ENCODE results near the gene VWA7.

The VWA7 gene

DNA sequence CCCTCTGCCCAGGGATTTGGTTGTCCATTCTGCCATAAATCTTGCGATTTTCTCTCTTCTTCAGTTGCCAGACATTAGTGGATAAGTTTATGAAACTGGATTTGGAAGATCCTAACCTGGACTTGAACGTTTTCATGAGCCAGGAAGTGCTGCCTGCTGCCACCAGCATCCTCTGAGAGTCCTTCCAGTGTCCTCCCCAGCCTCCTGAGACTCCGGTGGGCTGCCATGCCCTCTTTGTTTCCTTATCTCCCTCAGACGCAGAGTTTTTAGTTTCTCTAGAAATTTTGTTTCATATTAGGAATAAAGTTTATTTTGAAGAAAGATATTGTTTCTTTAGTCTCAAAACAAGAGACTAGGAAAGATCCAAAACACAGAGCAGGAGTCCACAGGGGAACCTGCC is 14.8 kb downstream of the VWA7 start, which contains the start of gene SAPCD1:
Gene SAPCD1, plus strand, starts transcription at position 301 of the 400 bp plus-strand sequence. CDS start 399 bp downstream, outside the sequence.
- ATAC-seq (replicated peaks) (no peak), DNase-seq (no peak)
- Mint-ChIP-seq H3K27ac (no peak within 1 kb of the TSS), H3K4me1 (peaks cover 0 to 8% of the 10 kb centered on the region in 2 donors), H3K27me3 (no peaks in the 10 kb centered on the region), H3K9me3 (no peaks in the 10 kb centered on the region), H3K4me3 (no peak within 1 kb of the TSS), H3K36me3 (peaks cover 31 to 43% of the 10 kb centered on the region in 2 donors)

- DNase-seq = no peak
These were observed 15.8 kb downstream of the VWA7 start for GRCh38 chr6:31761343-31761742.

DNA sequence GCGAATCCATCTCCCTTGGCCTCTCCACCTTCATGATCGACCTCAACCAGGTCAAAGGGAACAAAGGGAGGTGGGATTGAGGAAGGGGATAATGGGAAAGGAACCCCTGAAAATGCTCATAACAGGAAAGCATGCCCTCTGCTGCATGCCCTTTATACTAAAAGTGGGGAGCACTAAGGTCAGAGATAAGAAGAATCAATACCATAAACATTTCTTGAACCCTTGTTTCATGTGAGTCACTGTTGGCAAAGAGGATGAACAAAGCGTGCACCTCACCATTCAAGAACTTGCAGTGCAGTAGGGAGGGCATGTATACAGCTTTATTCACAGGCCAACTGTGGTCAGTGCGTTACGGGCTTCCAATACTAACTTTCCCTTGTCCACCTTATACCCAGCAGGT is 16.3 kb downstream of the VWA7 start:
- H3K4me1 Mint-ChIP-seq = peaks cover 0 to 8% of the 10 kb centered on the region in 2 donors
- H3K9me3 Mint-ChIP-seq = no peaks in the 10 kb centered on the region
- DNase-seq (no peak), ATAC-seq (replicated peaks) (no peak)
- no peaks in the 10 kb centered on the region for H3K27me3 Mint-ChIP-seq
- no peak overlapping the region for H3K4me3 Mint-ChIP-seq
- peaks cover 29 to 43% of the 10 kb centered on the region in 2 donors for H3K36me3 Mint-ChIP-seq
- H3K27ac Mint-ChIP-seq = no peak overlapping the region

More at GRCh38 chr6:31761343-31761742, 15.8 kb downstream of the VWA7 start:
- H3K27me3 Mint-ChIP-seq = no peaks in the 10 kb centered on the region
- ATAC-seq (replicated peaks) = no peak
- no peak overlapping the region for H3K27ac Mint-ChIP-seq
- H3K9me3 Mint-ChIP-seq = no peaks in the 10 kb centered on the region
- H3K4me1 Mint-ChIP-seq = peaks cover 0 to 8% of the 10 kb centered on the region in 2 donors
- no peak overlapping the region for H3K4me3 Mint-ChIP-seq
- peaks cover 31 to 43% of the 10 kb centered on the region in 2 donors for H3K36me3 Mint-ChIP-seq

- Mint-ChIP-seq H3K4me1 (peaks cover 0 to 8% of the 10 kb centered on the region in 2 donors), H3K27ac (peak overlapping the region; percentile 28), H3K36me3 (peaks cover 17 to 28% of the 10 kb centered on the region in 2 donors), H3K9me3 (no peaks in the 10 kb centered on the region), H3K4me3 (no peak overlapping the region), H3K27me3 (no peaks in the 10 kb centered on the region)
- DNase-seq (no peak), ATAC-seq (replicated peaks) (no peak)
These were observed 18.8 kb downstream of the VWA7 start for GRCh38 chr6:31758281-31758680.

GRCh38 chr6:31752739-31753319 is 24.3 kb downstream of the VWA7 start:
- DNase-seq (no peak), ATAC-seq (replicated peaks) (no peak)
- peaks cover 0 to 2% of the 10 kb centered on the region in 2 donors for H3K4me1 Mint-ChIP-seq
- no peak overlapping the region for H3K27ac Mint-ChIP-seq
- H3K4me3 Mint-ChIP-seq = no peak overlapping the region
- H3K36me3 Mint-ChIP-seq = peaks cover 3 to 4% of the 10 kb centered on the region in 2 donors
- no peaks in the 10 kb centered on the region for H3K27me3 Mint-ChIP-seq
- H3K9me3 Mint-ChIP-seq = no peaks in the 10 kb centered on the region

- Mint-ChIP-seq H3K27me3 (no peaks in the 10 kb centered on the region), H3K4me3 (no peak overlapping the region), H3K27ac (no peak overlapping the region), H3K36me3 (peaks cover 11% of the 10 kb centered on the region in 2 donors), H3K4me1 (peaks cover 0 to 2% of the 10 kb centered on the region in 2 donors), H3K9me3 (no peaks in the 10 kb centered on the region)
- ATAC-seq (replicated peaks) (no peak), DNase-seq (no peak)
These were observed 26.6 kb downstream of the VWA7 start for GRCh38 chr6:31750411-31751022.

GRCh38 chr6:31749301-31750036 is 27.7 kb downstream of the VWA7 start:
- Mint-ChIP-seq H3K27ac (no peak overlapping the region), H3K27me3 (no peaks in the 10 kb centered on the region), H3K9me3 (no peaks in the 10 kb centered on the region), H3K4me1 (peaks cover 0 to 2% of the 10 kb centered on the region in 2 donors), H3K36me3 (peaks cover 17 to 19% of the 10 kb centered on the region in 2 donors), H3K4me3 (no peak overlapping the region)
- DNase-seq = no peak
- no peak for ATAC-seq (replicated peaks)

DNA sequence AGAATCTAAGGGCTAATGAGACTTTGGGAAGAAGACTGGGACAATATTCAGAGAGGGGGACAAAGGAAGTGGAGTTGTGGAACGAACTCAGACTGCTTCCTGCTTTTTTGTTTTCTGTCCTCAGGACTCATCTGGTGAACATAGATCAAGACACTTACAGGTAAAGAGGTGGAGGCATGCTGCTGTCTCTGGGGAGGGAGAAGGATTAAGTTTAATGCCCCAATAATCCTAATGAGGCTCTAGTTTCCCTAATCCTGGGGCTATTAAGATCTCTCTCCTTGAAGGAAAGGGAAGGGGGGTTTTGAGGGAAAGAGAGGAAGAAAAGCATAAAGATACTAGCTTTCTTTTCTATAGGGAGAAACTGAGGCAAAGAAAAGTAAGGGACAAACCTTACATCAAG is 32.7 kb downstream of the VWA7 start:
- ATAC-seq (replicated peaks) (no peak), DNase-seq (no peak)
- H3K27ac Mint-ChIP-seq = no peak overlapping the region
- no peaks in the 10 kb centered on the region for H3K27me3 Mint-ChIP-seq
- no peak overlapping the region for H3K4me3 Mint-ChIP-seq
- H3K36me3 Mint-ChIP-seq = peaks cover 29 to 42% of the 10 kb centered on the region in 2 donors
- H3K9me3 Mint-ChIP-seq = no peaks in the 10 kb centered on the region
- H3K4me1 Mint-ChIP-seq = peaks cover 3 to 22% of the 10 kb centered on the region in 2 donors

DNA sequence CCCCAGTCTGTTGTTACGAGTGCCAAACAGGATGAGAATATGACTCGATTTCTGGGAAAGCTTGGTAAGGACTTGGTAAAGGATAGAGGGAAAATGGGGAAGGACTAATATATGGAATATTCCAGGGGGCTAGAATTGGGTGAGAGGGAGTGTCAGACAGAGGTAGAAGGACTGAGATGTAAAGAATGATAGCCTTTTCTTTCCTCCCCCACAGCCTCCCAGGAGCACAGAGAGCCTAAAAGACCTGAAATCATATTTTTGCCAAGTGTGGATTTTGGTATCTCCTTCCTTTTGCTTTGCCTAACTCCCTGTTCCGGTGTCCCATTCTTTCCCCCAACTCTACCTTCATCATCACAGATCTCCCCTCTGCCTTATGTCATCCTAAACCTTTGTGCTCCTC is 34.2 kb downstream of the VWA7 start:
- no peaks in the 10 kb centered on the region for H3K9me3 Mint-ChIP-seq
- DNase-seq (no peak), ATAC-seq (replicated peaks) (no peak)
- no peaks in the 10 kb centered on the region for H3K27me3 Mint-ChIP-seq
- H3K4me1 Mint-ChIP-seq = peaks cover 17 to 37% of the 10 kb centered on the region in 2 donors
- H3K27ac Mint-ChIP-seq = peak overlapping the region; percentile 11
- no peak overlapping the region for H3K4me3 Mint-ChIP-seq
- H3K36me3 Mint-ChIP-seq = peaks cover 29 to 42% of the 10 kb centered on the region in 2 donors

DNA sequence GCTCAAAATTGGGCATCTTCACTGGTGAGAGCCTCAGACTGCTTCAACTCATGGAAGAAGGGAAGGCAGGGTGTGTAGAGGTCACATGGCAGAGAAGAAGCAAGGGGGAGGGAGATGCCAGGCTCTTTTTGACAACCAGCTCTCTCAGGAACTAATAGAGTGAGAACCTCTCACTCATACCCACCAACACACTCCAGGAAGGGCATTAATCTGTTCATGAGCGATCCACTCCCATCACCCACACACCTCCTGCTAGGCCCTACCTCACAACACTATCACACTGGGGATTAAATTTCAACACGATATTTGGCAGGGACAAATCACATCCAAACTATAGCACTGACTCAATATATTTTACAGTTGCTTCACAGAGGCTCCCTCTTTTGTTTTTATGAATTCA is 35.3 kb downstream of the VWA7 start:
- no peak for ATAC-seq (replicated peaks)
- Mint-ChIP-seq H3K36me3 (peaks cover 25 to 35% of the 10 kb centered on the region in 2 donors), H3K27ac (no peak overlapping the region)

DNA sequence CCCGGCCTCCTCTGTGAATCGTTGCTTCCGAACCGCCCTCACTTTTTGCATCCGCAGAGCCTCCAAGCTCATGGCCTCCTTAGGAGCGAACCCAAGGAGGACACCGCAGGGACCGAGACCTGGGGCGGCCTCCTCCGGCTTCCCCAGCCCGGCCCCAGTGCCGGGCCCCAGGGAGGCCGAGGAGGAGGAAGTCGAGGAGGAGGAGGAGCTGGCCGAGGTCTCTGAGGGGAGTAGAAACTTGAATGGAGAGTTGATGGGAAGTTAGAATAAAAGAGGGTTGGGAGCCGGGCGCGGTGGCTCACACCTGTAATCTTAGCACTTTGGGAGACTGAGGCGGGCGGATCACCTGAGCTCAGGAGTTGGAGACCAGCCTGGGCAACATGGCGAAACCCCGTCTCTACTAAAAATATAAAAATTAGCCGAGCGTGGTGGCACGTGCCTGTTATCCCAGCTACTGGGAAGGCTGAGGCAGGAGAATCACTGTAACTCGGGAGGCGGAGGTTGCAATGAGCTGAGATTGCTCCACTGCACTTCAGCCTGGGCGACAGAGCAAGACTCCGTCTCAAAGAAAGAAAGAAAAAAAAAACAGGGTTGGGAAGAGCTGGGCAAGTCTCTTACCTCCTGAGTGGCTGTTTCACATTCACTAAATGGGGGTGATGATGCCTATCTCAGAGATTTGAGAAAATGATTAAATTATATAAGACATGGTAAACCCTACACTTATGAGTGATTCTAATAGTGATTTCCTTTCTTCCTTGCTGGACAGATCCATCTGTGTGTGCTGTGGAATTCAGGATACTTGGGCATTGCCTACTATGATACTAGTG is 36.5 kb downstream of the VWA7 start:
- H3K27me3 Mint-ChIP-seq = no peaks in the 10 kb centered on the region
- H3K4me3 Mint-ChIP-seq = peak overlapping the region; percentile 93 to 98
- peak; percentile 2 to 3 for ATAC-seq (replicated peaks)
- peak overlapping the region; percentile 95 for H3K27ac Mint-ChIP-seq
- H3K4me1 Mint-ChIP-seq = peaks cover 27 to 51% of the 10 kb centered on the region in 2 donors
- H3K9me3 Mint-ChIP-seq = no peaks in the 10 kb centered on the region
- H3K36me3 Mint-ChIP-seq = peaks cover 27 to 40% of the 10 kb centered on the region in 2 donors
- no peak for DNase-seq

More for the DNA sequence above, 35.3 kb downstream of the VWA7 start:
- DNase-seq = no peak
- peaks cover 24 to 48% of the 10 kb centered on the region in 2 donors for H3K4me1 Mint-ChIP-seq
- no peak overlapping the region for H3K4me3 Mint-ChIP-seq
- H3K9me3 Mint-ChIP-seq = no peaks in the 10 kb centered on the region
- no peaks in the 10 kb centered on the region for H3K27me3 Mint-ChIP-seq

GRCh38 chr6:31739639-31740396 is 37.3 kb downstream of the VWA7 start, which contains the start of gene MSH5:
Gene MSH5 (plus strand): TSS chr6:31740005. CDS start chr6:31740467, 462 bp downstream.
- ATAC-seq (replicated peaks) = peak; percentile 85 to 88
- Mint-ChIP-seq H3K4me3 (peak within 1 kb of the TSS; percentile 93 to 98), H3K4me1 (peaks cover 29 to 51% of the 10 kb centered on the region in 2 donors), H3K27me3 (no peaks in the 10 kb centered on the region), H3K36me3 (peaks cover 29 to 41% of the 10 kb centered on the region in 2 donors), H3K27ac (peak within 1 kb of the TSS; percentile 95), H3K9me3 (no peaks in the 10 kb centered on the region)
- DNase-seq = peak; percentile 97

Data from stimulated activated naive B cell treated with anti-CD40 and anti-IgM and Interleukin-4, amounts not matched to agents 10 μg/mL and 1 μg/mL and 100 μg/mL, for 72 hours (primary cell).